Spleen (tissue), 7 donors: ENCODE data around the gene BAIAP2L1.

Experiments
- CTCF ChIP-seq, 11 experiments: fragments of 200-600 bp in 7 of 11; fragments of 450-650 bp in 4 of 11; sonication (generic) in 4 of 11; IDR thresholded peaks in 8 of 11; conservative IDR thresholded peaks in 3 of 11; 1 replicate in 7 of 11; 2 replicates in 4 of 11; pipeline versions ENCODE4 v1.4.0 to v1.8.0; 2016 to 2021; ENCODE audit warnings: antibody characterized with exemption in 11 of 11, inconsistent platforms in 4 of 11, mild to moderate bottlenecking in 1 of 11
- POLR2AphosphoS5 ChIP-seq, 3 donors: sonication (generic); formaldehyde crosslinking; IDR thresholded peaks; one replicate each; pipeline ENCODE4 v1.5.1; 2017; ENCODE audit warnings: antibody characterized with exemption in 3 of 3
- donor health status: DM: no; HTN: no; CAD: no; lungs with moderate emphysema.
- donor health status: DM: no; HTN: no; CAD: no.
- donor health status: DM: no; HTN: no; CAD: no.

GRCh38 chr7:98360221-98361130, 40.4 kb downstream of the BAIAP2L1 start:
- peak in 1 of 3 donors; percentile 13 for TF ChIP-seq POLR2AphosphoS5 (IDR thresholded peaks at IDR 0.05)
- TF ChIP-seq CTCF (IDR thresholded peaks at IDR 0.05 in 8 of 11, conservative IDR thresholded peaks at IDR 0.05 in 3 of 11) = no peak
